SU-DHL-6 (cell line): ENCODE data around the gene PTTG1IP.

ENCODE experiments used
- EZH2phosphoT487 ChIP-seq: fragments of 200-600 bp; sonication (generic), shearing (Covaris generic); conservative IDR thresholded peaks from 2 replicates; pipeline ENCODE4 v1.6.1; 2018; ENCODE audit warnings: mild to moderate bottlenecking, antibody characterized with exemption, low read length, moderate library complexity, mixed read lengths
- TF ChIP-seq, protein P1 (sequence below): fragments of 200-600 bp; sonication (generic); IDR thresholded peaks from one replicate; pipeline ENCODE4 v1.5.1; 2017; ENCODE audit warnings: antibody characterized with exemption, mild to moderate bottlenecking, low read length, moderate library complexity; ENCODE audit not compliant: insufficient read depth, poor library complexity, severe bottlenecking

DNA sequence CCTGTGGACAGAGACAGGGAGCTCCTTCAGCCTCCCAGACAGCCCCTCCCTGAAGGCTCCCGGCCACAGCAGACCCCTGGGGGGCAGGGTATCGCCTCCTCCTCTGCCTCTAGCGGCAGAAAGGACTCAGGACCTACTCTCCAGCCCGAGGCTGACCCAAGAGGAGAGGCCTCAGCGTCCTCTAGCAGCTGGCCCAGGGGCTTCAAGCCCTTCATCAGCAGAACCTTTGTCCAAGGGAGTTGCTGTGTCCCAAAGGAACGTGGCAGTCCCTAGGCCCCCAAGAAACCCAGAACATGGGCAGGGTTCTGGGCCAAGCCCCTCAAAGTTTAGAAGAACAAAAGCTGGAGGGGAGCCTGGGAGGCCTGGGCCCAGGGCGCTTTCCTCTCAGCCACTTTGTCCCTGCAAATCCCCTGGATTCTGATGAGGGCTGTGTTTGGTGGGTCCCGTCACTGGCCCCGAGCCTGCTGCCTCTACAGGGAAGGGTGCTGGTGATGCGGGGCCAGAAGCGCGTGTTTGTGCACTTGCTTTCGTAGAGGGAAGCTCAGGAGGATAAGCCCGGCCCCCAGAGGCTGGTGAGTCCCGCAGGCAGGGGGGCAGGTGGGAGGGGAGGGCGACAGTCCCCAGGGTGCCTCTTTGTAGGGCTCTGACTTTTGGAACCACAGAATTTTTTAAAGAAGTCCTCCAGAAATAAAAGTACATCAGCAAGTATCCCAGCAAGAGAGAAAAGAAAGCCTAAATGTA lies 33.9 kb upstream of the PTTG1IP start:
- TF ChIP-seq, protein P1, sequence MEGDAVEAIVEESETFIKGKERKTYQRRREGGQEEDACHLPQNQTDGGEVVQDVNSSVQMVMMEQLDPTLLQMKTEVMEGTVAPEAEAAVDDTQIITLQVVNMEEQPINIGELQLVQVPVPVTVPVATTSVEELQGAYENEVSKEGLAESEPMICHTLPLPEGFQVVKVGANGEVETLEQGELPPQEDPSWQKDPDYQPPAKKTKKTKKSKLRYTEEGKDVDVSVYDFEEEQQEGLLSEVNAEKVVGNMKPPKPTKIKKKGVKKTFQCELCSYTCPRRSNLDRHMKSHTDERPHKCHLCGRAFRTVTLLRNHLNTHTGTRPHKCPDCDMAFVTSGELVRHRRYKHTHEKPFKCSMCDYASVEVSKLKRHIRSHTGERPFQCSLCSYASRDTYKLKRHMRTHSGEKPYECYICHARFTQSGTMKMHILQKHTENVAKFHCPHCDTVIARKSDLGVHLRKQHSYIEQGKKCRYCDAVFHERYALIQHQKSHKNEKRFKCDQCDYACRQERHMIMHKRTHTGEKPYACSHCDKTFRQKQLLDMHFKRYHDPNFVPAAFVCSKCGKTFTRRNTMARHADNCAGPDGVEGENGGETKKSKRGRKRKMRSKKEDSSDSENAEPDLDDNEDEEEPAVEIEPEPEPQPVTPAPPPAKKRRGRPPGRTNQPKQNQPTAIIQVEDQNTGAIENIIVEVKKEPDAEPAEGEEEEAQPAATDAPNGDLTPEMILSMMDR, result no peak
- TF ChIP-seq EZH2phosphoT487, result no peak
